Fibroblast of lung (primary cell): ENCODE measurements around the gene GSG1. TPM values are rescaled to one million over a fixed set of nuclear protein-coding genes. Genes with fewer than 3 reads are reported as not detected.

Source experiments
- DNase-seq, 2 donors: peaks; one replicate each; pipeline versions ENCODE4 v3.0.0 to v3.0.0-alpha.2; 2010; ENCODE audit warnings: low read depth in 2 of 2
- H2AFZ ChIP-seq: 2 replicates; pipeline ENCODE4 v1.5.1; 2012; ENCODE audit warnings: low read length, control low read depth, inconsistent platforms
- H3K27ac ChIP-seq: 2 replicates; pipeline ENCODE4 v1.5.1; 2011; ENCODE audit warnings: low read length, control low read depth; ENCODE audit not compliant: insufficient read depth
- H3K27me3 ChIP-seq: 2 replicates; pipeline ENCODE4 v1.5.1; 2011; ENCODE audit warnings: mild to moderate bottlenecking, low read length; ENCODE audit not compliant: control insufficient read depth, insufficient read depth
- H3K36me3 ChIP-seq: 2 replicates; pipeline ENCODE4 v1.5.1; 2011; ENCODE audit warnings: low read length; ENCODE audit not compliant: control insufficient read depth, insufficient read depth
- H3K4me1 ChIP-seq: 2 replicates; pipeline ENCODE4 v1.5.1; 2011; ENCODE audit warnings: low read length; ENCODE audit not compliant: control insufficient read depth, insufficient read depth; ENCODE audit errors: extremely low read depth
- H3K4me2 ChIP-seq: 2 replicates; pipeline ENCODE4 v1.5.1; 2011; ENCODE audit warnings: low read length, control low read depth; ENCODE audit not compliant: insufficient read depth; ENCODE audit errors: extremely low read depth
- H3K4me3 ChIP-seq, 4 experiments: fragments of 200-600 bp in 1 of 4; sonication (generic) in 1 of 4; replicated peaks in 1 of 4; 2 replicates each; pipeline ENCODE4 v1.5.1; 2011 to 2016; ENCODE audit warnings: low read length in 4 of 4, low read depth in 3 of 4, mild to moderate bottlenecking in 3 of 4, control low read depth in 2 of 4, inconsistent platforms in 1 of 4, mixed read lengths in 1 of 4; ENCODE audit not compliant: insufficient read depth in 1 of 4; ENCODE audit errors: control extremely low read depth in 1 of 4
- H3K79me2 ChIP-seq: 2 replicates; pipeline ENCODE4 v1.5.1; 2012; ENCODE audit warnings: mild to moderate bottlenecking, low read length, inconsistent platforms; ENCODE audit not compliant: control insufficient read depth, insufficient read depth
- H3K9ac ChIP-seq: 2 replicates; pipeline ENCODE4 v1.5.1; 2011; ENCODE audit warnings: mild to moderate bottlenecking, low read length, control low read depth; ENCODE audit not compliant: insufficient read depth
- H3K9me3 ChIP-seq: 2 replicates; pipeline ENCODE4 v1.5.1; 2012; ENCODE audit warnings: low read depth, low read length; ENCODE audit not compliant: control insufficient read depth, insufficient read depth
- H4K20me1 ChIP-seq: 2 replicates; pipeline ENCODE4 v1.5.1; 2011; ENCODE audit warnings: low read length; ENCODE audit not compliant: control insufficient read depth, insufficient read depth; ENCODE audit errors: extremely low read depth
- CTCF ChIP-seq, 2 donors: IDR thresholded peaks in 1 of 2; conservative IDR thresholded peaks in 1 of 2; 1 replicate in 1 of 2; 2 replicates in 1 of 2; pipeline ENCODE4 v1.5.1; 2011 to 2012; ENCODE audit warnings: low read length in 2 of 2, control low read depth in 1 of 2, inconsistent platforms in 1 of 2, low read depth in 1 of 2, mild to moderate bottlenecking in 1 of 2
- EZH2 ChIP-seq: IDR thresholded peaks from 2 replicates; pipeline ENCODE4 v1.5.1; 2012; ENCODE audit warnings: low read length, control low read depth, mild to moderate bottlenecking; ENCODE audit errors: missing control alignments
- polyA plus RNA-seq, 2 donors: library from polyadenylated mRNA; depleted of rRNA in 1 of 2; stranded (reverse) in 1 of 2; unstranded in 1 of 2; fragments of >200 nt; gene quantifications; 2 replicates each; pipeline ENCODE4 v1.2.1, GENCODE V29; 2011 to 2012; ENCODE audit warnings: missing spikeins in 1 of 2
- total RNA-seq: library from RNA; depleted of rRNA; stranded (reverse); fragments of >200 nt; gene quantifications from 2 replicates; pipeline ENCODE4 v1.2.1, GENCODE V29; 2014

Gene GSG1
- total and polyA plus RNA-seq, 2 donors (not counting 1 experiment from before 2014, with no cell fraction given) = 0.66 to 0.93 TPM

GRCh38 chr12:13093191-13093847 lies 10.1 kb downstream of the GSG1 start:
- H4K20me1 ChIP-seq = no peaks in the 10 kb centered on the region
- no peaks in the 10 kb centered on the region for H3K79me2 ChIP-seq
- no peak overlapping the region for H3K9ac ChIP-seq
- H3K4me3 ChIP-seq = no peak overlapping the region
- peak overlapping the region; percentile 30 for H2AFZ ChIP-seq
- DNase-seq = peak; percentile 42 to 68
- H3K4me1 ChIP-seq = peaks cover 24% of the 10 kb centered on the region
- H3K27ac ChIP-seq = peak overlapping the region; percentile 79
- H3K36me3 ChIP-seq = no peaks in the 10 kb centered on the region
- H3K27me3 ChIP-seq = no peaks in the 10 kb centered on the region
- H3K9me3 ChIP-seq = no peaks in the 10 kb centered on the region
- H3K4me2 ChIP-seq = peak overlapping the region; percentile 66
- TF ChIP-seq CTCF (conservative IDR thresholded peaks at IDR 0.05 in 1 of 2, IDR thresholded peaks at IDR 0.05 in 1 of 2; ENCODE audit: low read depth in 1 of 2, low read length in 2 of 2) = no peak
- no peak for TF ChIP-seq EZH2

- H3K27me3 ChIP-seq = no peaks in the 10 kb centered on the region
- H3K79me2 ChIP-seq = no peaks in the 10 kb centered on the region
- no peak overlapping the region for H3K4me3 ChIP-seq
- TF ChIP-seq EZH2 (no peak), CTCF (conservative IDR thresholded peaks at IDR 0.05 in 1 of 2, IDR thresholded peaks at IDR 0.05 in 1 of 2; ENCODE audit: low read depth in 1 of 2, low read length in 2 of 2) (no peak)
- no peaks in the 10 kb centered on the region for H3K36me3 ChIP-seq
- peaks cover 16% of the 10 kb centered on the region for H3K4me1 ChIP-seq
- H3K9ac ChIP-seq = no peak overlapping the region
- no peak overlapping the region for H3K4me2 ChIP-seq
- no peaks in the 10 kb centered on the region for H4K20me1 ChIP-seq
- H2AFZ ChIP-seq = no peak overlapping the region
- no peak overlapping the region for H3K27ac ChIP-seq
- H3K9me3 ChIP-seq = no peaks in the 10 kb centered on the region
- no peak for DNase-seq
Measured at GRCh38 chr12:13091832-13092231, 11.6 kb downstream of the GSG1 start.

- TF ChIP-seq CTCF (conservative IDR thresholded peaks at IDR 0.05 in 1 of 2, IDR thresholded peaks at IDR 0.05 in 1 of 2; ENCODE audit: low read depth in 1 of 2, low read length in 2 of 2) = no peak
- TF ChIP-seq EZH2 = no peak
- H3K27ac ChIP-seq = no peak overlapping the region
- DNase-seq = no peak
- no peak overlapping the region for H3K4me2 ChIP-seq
- no peaks in the 10 kb centered on the region for H3K36me3 ChIP-seq
- H3K4me3 ChIP-seq = no peak overlapping the region
- no peaks in the 10 kb centered on the region for H3K27me3 ChIP-seq
- no peaks in the 10 kb centered on the region for H3K79me2 ChIP-seq
- H4K20me1 ChIP-seq = no peaks in the 10 kb centered on the region
- no peaks in the 10 kb centered on the region for H3K9me3 ChIP-seq
- no peak overlapping the region for H2AFZ ChIP-seq
- H3K9ac ChIP-seq = no peak overlapping the region
- H3K4me1 ChIP-seq = peaks cover 14% of the 10 kb centered on the region
Measured at GRCh38 chr12:13090054-13090453, 13.4 kb downstream of the GSG1 start.
